Measurements from ENCODE around the gene MEG3. TPM values are rescaled to one million over a fixed set of nuclear protein-coding genes. Genes with fewer than 3 reads are reported as not detected.
A peak's percentile ranks its signal among the peaks of the same experiment; 100 is the strongest.
"Not testable (repeated sequence)": the region's sequence is repeated elsewhere in the genome, so short reads cannot be mapped to it uniquely, and the experiment has no call there.

MEG3 gene
- total RNA-seq, 1 experiment from 2014 or later: not detected

DNA sequence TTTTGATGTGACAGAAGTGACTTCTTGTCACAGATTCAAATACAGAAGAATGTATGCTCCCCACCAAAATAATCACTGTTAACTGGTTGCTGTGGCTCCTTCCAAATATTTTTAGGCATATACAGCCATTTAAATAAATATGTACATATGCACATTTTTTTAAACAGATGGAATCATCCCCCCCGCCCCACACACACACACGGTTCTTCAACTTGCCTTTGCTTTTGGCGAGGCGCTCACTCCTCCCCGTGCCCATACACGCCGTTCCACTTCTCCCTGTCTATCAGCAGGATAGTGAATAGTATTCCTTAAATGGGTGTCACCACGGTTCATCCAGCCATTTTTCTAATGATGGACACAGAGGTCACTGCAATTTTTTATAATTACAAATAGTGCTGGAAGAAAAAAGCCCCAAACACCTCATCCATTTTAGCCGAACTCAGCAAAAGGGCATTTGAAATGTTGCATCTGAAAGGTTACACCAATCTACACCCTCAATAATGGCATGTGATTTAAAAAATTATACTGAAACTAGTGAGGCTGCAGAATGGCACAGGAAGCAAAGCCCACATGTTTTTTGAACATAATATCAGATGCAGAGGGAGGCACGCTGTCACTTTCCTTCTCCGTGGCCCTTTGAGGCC is 39.2 kb upstream of the MEG3 start:
- DNase-seq (ENCODE audit: low read depth, low spot score): no peak
- in situ Hi-C loops (cut with HindIII; ENCODE audit: low pct_unique_long_range_greater_than_20kb, low sequenced_read_pairs): no loop called here

DNA sequence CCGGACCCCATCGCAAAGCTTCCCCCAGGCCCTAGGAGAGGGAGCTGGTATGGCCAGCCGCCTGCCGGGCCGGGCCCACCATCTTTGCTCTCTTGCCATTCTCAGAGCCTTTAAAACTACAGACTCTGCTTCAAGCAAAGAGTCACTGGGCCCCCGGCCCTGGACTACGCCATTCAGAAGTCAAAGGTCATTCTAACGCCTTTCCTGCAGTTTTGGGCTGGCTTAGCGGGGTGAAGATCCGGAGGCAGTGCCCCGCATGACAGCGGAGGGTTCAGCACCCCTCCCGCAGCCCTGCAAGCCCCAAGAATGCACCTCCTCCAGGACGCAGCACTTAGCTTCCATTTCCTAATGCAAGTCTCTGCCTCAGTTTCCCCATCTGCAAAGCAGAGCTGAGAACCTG is 38.3 kb upstream of the MEG3 start:
- in situ Hi-C loops (cut with HindIII; ENCODE audit: low pct_unique_long_range_greater_than_20kb, low sequenced_read_pairs): no loop called here
- no peak for DNase-seq (ENCODE audit: low read depth, low spot score)

GRCh38 chr14:100788517-100788916 is 37.4 kb upstream of the MEG3 start:
- in situ Hi-C loops (cut with HindIII; ENCODE audit: low pct_unique_long_range_greater_than_20kb, low sequenced_read_pairs): no loop called here
- DNase-seq (ENCODE audit: low read depth, low spot score): peak; percentile 10

GRCh38 chr14:100788942-100789341 is 37.0 kb upstream of the MEG3 start:
- in situ Hi-C loops (cut with HindIII; ENCODE audit: low pct_unique_long_range_greater_than_20kb, low sequenced_read_pairs): no loop called here
- DNase-seq (ENCODE audit: low read depth, low spot score): no peak

DNA sequence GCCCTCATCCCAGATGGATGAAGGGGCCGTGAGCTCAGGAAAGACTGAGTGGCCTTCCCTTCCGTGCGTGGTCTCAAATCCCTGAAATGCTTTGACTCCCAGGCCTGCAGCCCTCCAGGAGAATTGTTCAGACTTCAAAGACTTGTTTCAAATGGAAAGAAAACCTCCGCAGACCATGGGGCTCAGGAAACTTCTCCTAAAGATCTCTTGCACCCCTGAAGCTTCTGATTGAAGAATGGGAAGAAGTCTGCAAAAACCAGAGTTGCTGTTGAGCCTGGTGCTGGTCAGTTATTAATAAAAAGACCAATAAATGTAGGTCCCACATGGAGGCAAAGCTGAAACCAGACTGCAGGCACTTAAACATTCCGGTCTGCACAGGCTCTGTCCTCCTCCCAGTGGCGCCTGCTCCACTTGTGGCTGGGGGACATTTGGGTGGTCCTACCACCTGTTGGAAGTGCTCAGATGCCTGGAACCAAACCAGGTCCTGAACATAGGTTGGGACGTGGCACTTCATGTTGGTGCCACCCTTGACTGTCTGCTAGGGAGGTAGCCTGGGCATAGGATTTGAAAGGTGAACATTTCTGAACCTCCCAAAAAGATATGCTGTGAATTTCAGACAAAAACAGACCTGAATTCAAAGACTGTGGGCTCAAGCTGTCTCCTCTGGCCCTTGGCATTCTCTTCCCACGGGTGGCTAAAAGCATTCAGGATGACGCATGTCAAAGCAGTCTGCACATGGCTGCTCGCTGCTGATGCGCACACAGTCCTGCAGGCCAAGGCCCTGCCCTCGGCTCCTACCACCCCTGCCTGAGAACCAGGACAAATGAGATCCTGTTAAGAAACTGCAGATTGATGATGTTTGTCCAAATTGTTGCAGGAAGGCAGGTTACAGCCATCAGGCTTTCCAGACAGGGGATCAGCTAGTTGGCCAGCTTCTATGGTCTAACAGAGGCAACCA is 36.2 kb upstream of the MEG3 start:
- no peak for DNase-seq (ENCODE audit: low read depth, low spot score)
- in situ Hi-C loops (cut with HindIII; ENCODE audit: low pct_unique_long_range_greater_than_20kb, low sequenced_read_pairs): no loop called here

GRCh38 chr14:100790502-100791347 is 35.2 kb upstream of the MEG3 start:
- no peak for DNase-seq (ENCODE audit: low read depth, low spot score)

DNA sequence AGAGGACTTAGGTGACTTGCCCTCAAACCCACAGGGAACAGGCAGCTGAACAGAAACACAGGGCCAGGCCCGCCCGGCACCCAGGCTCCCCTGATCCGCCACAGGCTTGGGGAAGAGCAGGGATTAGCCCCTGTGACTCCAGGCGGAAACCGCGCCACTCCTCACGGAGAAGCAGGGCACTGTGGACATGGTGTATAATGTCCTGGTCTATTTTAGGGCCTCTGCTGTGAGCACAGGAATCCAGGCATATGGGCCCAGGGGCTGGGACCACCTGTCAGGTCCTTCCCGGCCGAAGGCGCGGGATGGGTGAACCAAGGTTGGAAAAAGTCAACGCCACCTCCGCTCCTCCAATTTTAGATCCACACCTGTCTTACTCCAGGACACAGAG is 34.6 kb upstream of the MEG3 start:
- in situ Hi-C loops (cut with HindIII; ENCODE audit: low pct_unique_long_range_greater_than_20kb, low sequenced_read_pairs): no loop called here
- DNase-seq (ENCODE audit: low read depth, low spot score): no peak

More at GRCh38 chr14:100790502-100791347, 35.2 kb upstream of the MEG3 start:
- in situ Hi-C loops (cut with HindIII; ENCODE audit: low pct_unique_long_range_greater_than_20kb, low sequenced_read_pairs): no loop called here

GRCh38 chr14:100791995-100792394 is 33.9 kb upstream of the MEG3 start:
- DNase-seq (ENCODE audit: low read depth, low spot score): no peak
- in situ Hi-C loops (cut with HindIII; ENCODE audit: low pct_unique_long_range_greater_than_20kb, low sequenced_read_pairs): no loop called here

DNA sequence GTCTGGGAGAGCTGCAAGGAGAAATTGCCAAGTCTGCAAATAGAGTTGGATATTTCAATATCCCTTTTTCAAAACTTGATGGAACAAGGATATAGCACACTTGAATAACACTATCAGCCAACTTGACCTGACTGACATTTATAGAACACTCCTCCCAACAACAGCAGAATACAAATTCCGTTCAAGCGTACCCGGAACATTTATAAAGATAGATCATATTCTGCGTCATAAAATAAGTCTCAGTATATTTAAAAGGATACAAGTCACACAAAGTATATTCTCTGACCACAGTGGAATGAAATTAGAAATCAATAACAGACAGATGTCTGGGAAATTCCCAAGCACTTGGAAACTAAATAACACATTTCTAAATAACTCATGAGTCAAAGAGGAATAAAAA is 29.0 kb upstream of the MEG3 start:
- DNase-seq (ENCODE audit: low read depth, low spot score): no peak
- in situ Hi-C loops (cut with HindIII; ENCODE audit: low pct_unique_long_range_greater_than_20kb, low sequenced_read_pairs): no loop called here

DNA sequence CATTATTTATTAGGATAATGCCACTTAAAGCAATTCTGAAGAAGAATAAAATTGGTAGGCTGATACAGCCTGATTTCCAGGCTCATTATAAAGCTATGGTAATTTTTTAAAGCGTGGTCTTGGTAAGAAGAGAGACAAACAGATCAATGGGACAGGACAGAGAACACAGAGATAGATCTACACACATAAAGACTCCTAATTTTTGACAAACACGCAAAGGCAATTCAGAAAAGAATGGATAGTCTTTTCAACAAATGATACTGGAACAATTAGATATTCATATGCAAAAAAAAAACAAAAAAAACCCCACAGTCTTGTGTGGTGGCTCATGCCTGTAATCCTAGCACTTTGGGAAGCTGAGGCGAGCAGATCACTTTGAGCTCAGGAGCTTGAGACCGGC is 25.9 kb upstream of the MEG3 start:
- in situ Hi-C loops (cut with HindIII; ENCODE audit: low pct_unique_long_range_greater_than_20kb, low sequenced_read_pairs): no loop called here
- DNase-seq (ENCODE audit: low read depth, low spot score): no peak

- DNase-seq (ENCODE audit: low read depth, low spot score); in situ Hi-C loops (cut with HindIII; ENCODE audit: low pct_unique_long_range_greater_than_20kb, low sequenced_read_pairs): not testable (repeated sequence)
Measured at GRCh38 chr14:100801433-100801832, 24.5 kb upstream of the MEG3 start.

GRCh38 chr14:100802179-100802578 is 23.7 kb upstream of the MEG3 start:
- no peak for DNase-seq (ENCODE audit: low read depth, low spot score)
- in situ Hi-C loops (cut with HindIII; ENCODE audit: low pct_unique_long_range_greater_than_20kb, low sequenced_read_pairs): no loop called here

- DNase-seq (ENCODE audit: low read depth, low spot score): no peak
- in situ Hi-C loops (cut with HindIII; ENCODE audit: low pct_unique_long_range_greater_than_20kb, low sequenced_read_pairs): no loop called here
Measured at GRCh38 chr14:100802766-100803165, 23.2 kb upstream of the MEG3 start.

DNA sequence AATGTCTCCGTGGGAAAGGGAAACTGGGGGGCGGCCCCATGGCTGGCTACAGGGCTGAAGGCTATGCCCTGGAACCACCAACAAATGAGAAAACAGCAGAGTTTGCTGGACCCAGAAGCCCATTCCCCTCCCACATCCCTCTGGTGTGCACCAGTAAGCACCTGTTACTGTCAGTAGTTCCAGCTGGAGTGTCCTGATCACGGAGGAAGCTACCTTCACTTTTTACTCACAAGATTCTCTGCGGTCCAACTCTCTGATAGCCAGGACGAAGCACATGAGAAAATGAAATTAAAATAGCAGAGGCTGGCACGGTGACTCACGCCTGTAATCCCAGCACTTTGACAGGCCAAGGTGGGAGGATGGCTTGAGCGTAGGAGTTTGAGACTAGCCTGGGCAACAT is 22.7 kb upstream of the MEG3 start:
- in situ Hi-C loops (cut with HindIII; ENCODE audit: low pct_unique_long_range_greater_than_20kb, low sequenced_read_pairs): no loop called here
- DNase-seq (ENCODE audit: low read depth, low spot score): no peak

DNA sequence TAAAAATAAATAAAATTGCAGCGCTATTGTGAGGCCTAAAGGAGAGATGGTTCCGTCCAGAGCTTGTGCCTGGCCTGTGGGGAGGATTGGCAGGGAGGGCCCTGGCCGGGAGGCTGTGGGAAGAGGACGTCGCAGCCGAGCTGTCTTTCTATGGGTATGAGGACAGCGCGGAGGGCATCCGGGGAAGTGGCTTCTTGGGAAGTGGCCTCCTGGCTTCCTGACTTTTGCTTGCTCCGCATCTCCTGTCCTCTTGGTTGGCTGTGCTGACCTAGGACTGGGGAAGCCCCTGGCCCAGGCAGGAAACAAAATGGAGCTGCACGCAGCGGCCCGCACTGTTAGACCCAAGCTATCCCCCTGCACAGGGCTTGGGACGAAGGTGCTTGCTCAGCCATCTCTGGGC is 22.2 kb upstream of the MEG3 start:
- no peak for DNase-seq (ENCODE audit: low read depth, low spot score)
- in situ Hi-C loops (cut with HindIII; ENCODE audit: low pct_unique_long_range_greater_than_20kb, low sequenced_read_pairs): no loop called here

DNA sequence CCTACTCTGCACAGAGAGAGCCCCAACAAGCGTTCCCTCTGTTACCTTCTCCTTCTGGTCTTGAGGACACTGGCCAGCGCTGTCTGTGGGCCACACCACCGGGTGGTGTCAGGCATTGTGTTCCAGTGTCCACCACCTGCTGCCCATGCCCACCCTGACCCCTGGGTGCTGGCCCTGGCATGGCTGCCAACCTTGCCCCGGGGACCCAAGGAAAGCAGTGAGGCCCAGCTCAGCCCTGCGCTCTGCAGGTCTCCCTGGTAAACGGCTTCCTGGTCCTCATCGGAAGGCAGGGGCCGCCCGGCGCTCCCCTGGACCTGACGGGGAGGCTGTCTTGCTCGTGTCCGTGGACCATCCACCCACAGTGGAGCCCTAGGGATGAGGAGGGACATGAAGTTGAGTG is 21.8 kb upstream of the MEG3 start:
- in situ Hi-C loops (cut with HindIII; ENCODE audit: low pct_unique_long_range_greater_than_20kb, low sequenced_read_pairs): no loop called here
- DNase-seq (ENCODE audit: low read depth, low spot score): no peak

DNA sequence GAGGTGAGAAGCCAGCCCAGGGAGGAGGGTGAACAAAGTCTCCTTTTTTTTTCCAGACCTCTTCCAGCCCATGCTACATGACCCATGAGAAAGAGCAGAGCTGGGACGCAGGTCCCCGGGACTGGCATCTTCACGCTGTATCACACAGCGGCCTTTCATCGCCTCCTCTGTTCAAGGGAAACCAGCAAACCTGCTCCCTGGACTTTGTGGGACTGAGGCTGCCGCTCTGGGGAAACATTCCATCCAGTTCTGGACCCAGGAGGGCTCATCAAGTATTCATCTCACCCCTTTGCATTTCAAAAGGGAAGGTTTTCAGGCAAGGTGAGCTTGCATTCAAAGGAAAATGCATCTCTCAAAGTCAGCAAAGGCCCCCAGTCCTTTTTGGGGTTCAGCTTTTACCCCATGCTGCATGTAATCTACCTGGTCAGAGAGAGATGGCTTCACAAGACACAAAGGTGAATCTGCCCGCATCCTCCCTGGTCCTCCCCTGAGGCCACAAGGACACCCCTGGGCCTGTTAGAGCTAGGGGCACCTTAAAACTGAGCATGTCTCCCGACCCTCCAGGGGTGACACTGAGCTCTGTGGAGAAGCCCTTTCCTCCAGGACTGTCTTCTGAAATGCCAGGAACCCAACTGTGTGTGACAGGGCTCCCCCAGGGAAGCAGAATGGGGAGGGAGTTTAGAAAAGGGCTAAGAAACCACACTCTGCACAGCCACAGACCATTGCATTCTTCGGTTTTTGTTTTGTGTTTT is 21.2 kb upstream of the MEG3 start:
- in situ Hi-C loops (cut with HindIII; ENCODE audit: low pct_unique_long_range_greater_than_20kb, low sequenced_read_pairs): no loop called here

GRCh38 chr14:100806386-100806785 is 19.5 kb upstream of the MEG3 start:
- in situ Hi-C loops (cut with HindIII; ENCODE audit: low pct_unique_long_range_greater_than_20kb, low sequenced_read_pairs): no loop called here
- no peak for DNase-seq (ENCODE audit: low read depth, low spot score)

More for the DNA sequence above, 21.2 kb upstream of the MEG3 start:
- no peak for DNase-seq (ENCODE audit: low read depth, low spot score)

Measured in SK-MEL-5 (cell line).